Measurements from ENCODE around the gene KRTAP12-4.
"Not testable (repeated sequence)": the region's sequence is repeated elsewhere in the genome, so short reads cannot be mapped to it uniquely, and the experiment has no call there.

KRTAP12-4 gene

GRCh38 chr21:44656868-44657267, 2.4 kb upstream of the KRTAP12-4 start:
- no peak for DNase-seq (ENCODE audit: low read depth in 3 of 3)

- DNase-seq (ENCODE audit: low read depth in 3 of 3): no peak
These were observed 543 bp downstream of the KRTAP12-4 start for GRCh38 chr21:44653656-44654575.

- DNase-seq (ENCODE audit: low read depth in 3 of 3): no peak
These were observed 1.3 kb downstream of the KRTAP12-4 start for GRCh38 chr21:44653123-44653522.

GRCh38 chr21:44650973-44651675, 3.3 kb downstream of the KRTAP12-4 start:
- no peak for DNase-seq (ENCODE audit: low read depth in 3 of 3)

- no peak for DNase-seq (ENCODE audit: low read depth in 3 of 3)
These were observed 4.0 kb downstream of the KRTAP12-4 start for GRCh38 chr21:44650265-44650972.

GRCh38 chr21:44649521-44650100, 4.8 kb downstream of the KRTAP12-4 start:
- no peak for DNase-seq (ENCODE audit: low read depth in 3 of 3)

GRCh38 chr21:44648557-44649311, 5.7 kb downstream of the KRTAP12-4 start:
- DNase-seq (ENCODE audit: low read depth in 3 of 3): no peak

- DNase-seq (ENCODE audit: low read depth in 3 of 3): no peak
These were observed 7.3 kb downstream of the KRTAP12-4 start for GRCh38 chr21:44647222-44647552.

GRCh38 chr21:44646366-44647221, 7.9 kb downstream of the KRTAP12-4 start, which contains the start of gene KRTAP10-11:
Gene KRTAP10-11 (plus strand): TSS chr21:44646414. CDS start chr21:44646459, 45 bp downstream.
- not testable (repeated sequence) for DNase-seq (ENCODE audit: low read depth in 3 of 3)

GRCh38 chr21:44644878-44645277, 9.6 kb downstream of the KRTAP12-4 start:
- no peak for DNase-seq (ENCODE audit: low read depth in 3 of 3)

GRCh38 chr21:44643741-44644310, 10.6 kb downstream of the KRTAP12-4 start:
- no peak for DNase-seq (ENCODE audit: low read depth in 3 of 3)

- DNase-seq (ENCODE audit: low read depth in 3 of 3): no peak
These were observed 13.7 kb downstream of the KRTAP12-4 start for GRCh38 chr21:44640761-44641160.

GRCh38 chr21:44639331-44639655, 15.2 kb downstream of the KRTAP12-4 start:
- DNase-seq (ENCODE audit: low read depth in 3 of 3): no peak

- DNase-seq (ENCODE audit: low read depth in 3 of 3): not testable (repeated sequence)
These were observed 15.7 kb downstream of the KRTAP12-4 start for GRCh38 chr21:44638506-44639330.

GRCh38 chr21:44637851-44638348, 16.6 kb downstream of the KRTAP12-4 start:
- not testable (repeated sequence) for DNase-seq (ENCODE audit: low read depth in 3 of 3)

- DNase-seq (ENCODE audit: low read depth in 3 of 3): no peak
These were observed 17.2 kb downstream of the KRTAP12-4 start, which contains the start of gene KRTAP10-10 for GRCh38 chr21:44637018-44637850. Gene KRTAP10-10 (plus strand): TSS chr21:44637356. CDS start chr21:44637418, 62 bp downstream.

- no peak for DNase-seq (ENCODE audit: low read depth in 3 of 3)
These were observed 18.0 kb downstream of the KRTAP12-4 start for GRCh38 chr21:44636209-44637017.

Data from stimulated activated CD4-positive, alpha-beta T cell treated with anti-CD3 and anti-CD28 coated beads, TNF-alpha, amount 100 ng/mL, for 48 hours (primary cell).